K562 treated with DMSO at 1 percent for 24 hours (cell line): ENCODE results near the gene CLEC3B. TPM values are rescaled to one million over a fixed set of nuclear protein-coding genes. Genes with fewer than 3 reads are reported as not detected.

ENCODE experiments used
- total RNA-seq: library from RNA; unstranded; fragments of 300-600 nt; gene quantifications from 2 replicates; pipeline ENCODE4 v1.2.3, GENCODE V29; 2022; ENCODE audit warnings: low read depth; ENCODE audit not compliant: insufficient read depth

The CLEC3B gene
- 0.37 TPM in 1 of 2 replicates, not detected in the other for total RNA-seq

GRCh38 chr3:45026038-45026437 lies at the start of gene CLEC3B:
CLEC3B (plus strand) TSS chr3:45026303; CDS start chr3:45026363, 60 bp downstream.

Other genes starting within 250 kb of the CLEC3B start
- 1.3 TPM in 2 replicates for gene TMEM42, start 164.4 kb upstream of the CLEC3B start, total RNA-seq
- gene TGM4, start 151.7 kb upstream of the CLEC3B start, total RNA-seq: not detected in 2 replicates
- 57.6 and 58.1 TPM in 2 replicates for gene ZDHHC3, start 50.1 kb upstream of the CLEC3B start, total RNA-seq
- 50.6 and 52.9 TPM in 2 replicates for gene EXOSC7, start 50.1 kb upstream of the CLEC3B start, total RNA-seq
- gene CDCP1, start 120.1 kb downstream of the CLEC3B start, total RNA-seq: 10.2 and 10.3 TPM in 2 replicates
- 20.3 and 25.9 TPM in 2 replicates for gene TMEM158, start 200.0 kb downstream of the CLEC3B start, total RNA-seq